Neuronal stem cell (in vitro differentiated cells): ENCODE measurements around the gene MAPK8.

Source experiments
- DNase-seq: peaks from one replicate; pipeline ENCODE4 v3.0.0-alpha.2; 2013; ENCODE audit warnings: low spot score
- H2AFZ ChIP-seq: one replicate; pipeline ENCODE4 v1.6.1; 2013; ENCODE audit warnings: mild to moderate bottlenecking, low read length, inconsistent platforms
- H2AK5ac ChIP-seq: 2 replicates; pipeline ENCODE4 v1.6.1; 2013; ENCODE audit warnings: low read depth, mild to moderate bottlenecking, inconsistent platforms, low read length, moderate library complexity, mixed read lengths
- H2BK120ac ChIP-seq: 2 replicates; pipeline ENCODE4 v1.6.1; 2013; ENCODE audit warnings: low read depth, mild to moderate bottlenecking, inconsistent platforms, low read length, moderate library complexity, mixed read lengths
- H2BK12ac ChIP-seq: one replicate; pipeline ENCODE4 v1.6.1; 2013; ENCODE audit warnings: low read length, inconsistent platforms
- H2BK15ac ChIP-seq: 2 replicates; pipeline ENCODE4 v1.6.1; 2013; ENCODE audit warnings: mild to moderate bottlenecking, low read length, inconsistent platforms, mixed read lengths
- H2BK5ac ChIP-seq: one replicate; pipeline ENCODE4 v1.6.1; 2013; ENCODE audit warnings: inconsistent platforms, mild to moderate bottlenecking, low read length, moderate library complexity
- H3K14ac ChIP-seq: one replicate; pipeline ENCODE4 v1.6.1; 2013; ENCODE audit warnings: low read length, inconsistent platforms
- H3K18ac ChIP-seq: 2 replicates; pipeline ENCODE4 v1.6.1; 2013; ENCODE audit warnings: low read length, inconsistent platforms
- H3K23ac ChIP-seq: 2 replicates; pipeline ENCODE4 v1.6.1; 2013; ENCODE audit warnings: low read depth, mild to moderate bottlenecking, mixed read lengths, low read length, inconsistent platforms; ENCODE audit not compliant: poor library complexity
- H3K27ac ChIP-seq: replicated peaks from 3 replicates; pipeline ENCODE4 v1.5.1; 2013; ENCODE audit warnings: low read length, inconsistent platforms
- H3K27me3 ChIP-seq, 3 experiments: 2 replicates each; pipeline ENCODE4 v1.6.1; 2013; ENCODE audit warnings: low read length in 3 of 3, mild to moderate bottlenecking in 2 of 3, inconsistent platforms in 1 of 3, low read depth in 1 of 3, mixed read lengths in 1 of 3, moderate library complexity in 1 of 3; ENCODE audit not compliant: control insufficient read depth in 3 of 3, insufficient read depth in 3 of 3
- H3K36me3 ChIP-seq, 2 donors: replicated peaks in 1 of 2; 2 replicates each; pipeline ENCODE4 v1.6.1; 2013; ENCODE audit warnings: low read length in 2 of 2; ENCODE audit not compliant: control insufficient read depth in 2 of 2, insufficient read depth in 2 of 2
- H3K4ac ChIP-seq: 2 replicates; pipeline ENCODE4 v1.6.1; 2013; ENCODE audit warnings: inconsistent platforms, mild to moderate bottlenecking, low read length, moderate library complexity
- H3K4me1 ChIP-seq, 2 donors: 1 replicate in 1 of 2; 2 replicates in 1 of 2; pipeline ENCODE4 v1.6.1; 2013; ENCODE audit warnings: low read length in 2 of 2, low read depth in 1 of 2; ENCODE audit not compliant: control insufficient read depth in 2 of 2, insufficient read depth in 1 of 2
- H3K4me2 ChIP-seq: one replicate; pipeline ENCODE4 v1.6.1; 2013; ENCODE audit warnings: mild to moderate bottlenecking, low read length, inconsistent platforms; ENCODE audit not compliant: insufficient read depth, poor library complexity, severe bottlenecking
- H3K4me3 ChIP-seq, 2 donors: 2 replicates each; pipeline ENCODE4 v1.5.1; 2013; ENCODE audit warnings: low read length in 2 of 2, mild to moderate bottlenecking in 2 of 2, inconsistent platforms in 1 of 2, moderate library complexity in 1 of 2
- H3K79me1 ChIP-seq: one replicate; pipeline ENCODE4 v1.6.1; 2013; ENCODE audit warnings: low read depth, mild to moderate bottlenecking, inconsistent platforms, low read length, moderate library complexity
- H3K9ac ChIP-seq: one replicate; pipeline ENCODE4 v1.6.1; 2013; ENCODE audit warnings: mild to moderate bottlenecking, low read depth, low read length, inconsistent platforms; ENCODE audit not compliant: poor library complexity
- H3K9me3 ChIP-seq, 2 donors: replicated peaks in 1 of 2; 2 replicates each; pipeline versions ENCODE3 to v1.6.1; 2013; ENCODE audit warnings: low read length in 2 of 2, mild to moderate bottlenecking in 2 of 2, inconsistent platforms in 1 of 2, low read depth in 1 of 2, mixed read lengths in 1 of 2, moderate library complexity in 1 of 2; ENCODE audit not compliant: control insufficient read depth in 2 of 2, insufficient read depth in 1 of 2
- H4K8ac ChIP-seq: one replicate; pipeline ENCODE4 v1.6.1; 2013; ENCODE audit warnings: low read depth, mild to moderate bottlenecking, inconsistent platforms, low read length, moderate library complexity
- H4K91ac ChIP-seq: one replicate; pipeline ENCODE4 v1.6.1; 2013; ENCODE audit warnings: low read length, low read depth, mild to moderate bottlenecking, inconsistent platforms; ENCODE audit not compliant: poor library complexity
- WGBS, 2 donors: extraction: QIAGEN DNeasy Blood & Tissue Kit; methylation state at CpG; one replicate each; pipeline ENCODE4 v1.1.7; 2013; ENCODE audit warnings: missing lambda C conversion rate in 2 of 2, mixed read lengths in 1 of 2; ENCODE audit not compliant: insufficient read length in 2 of 2, insufficient replicate concordance in 1 of 2; ENCODE audit errors: extremely low coverage in 2 of 2; 5-methylcytosine and 5-hydroxymethylcytosine counted together

Gene MAPK8

DNA sequence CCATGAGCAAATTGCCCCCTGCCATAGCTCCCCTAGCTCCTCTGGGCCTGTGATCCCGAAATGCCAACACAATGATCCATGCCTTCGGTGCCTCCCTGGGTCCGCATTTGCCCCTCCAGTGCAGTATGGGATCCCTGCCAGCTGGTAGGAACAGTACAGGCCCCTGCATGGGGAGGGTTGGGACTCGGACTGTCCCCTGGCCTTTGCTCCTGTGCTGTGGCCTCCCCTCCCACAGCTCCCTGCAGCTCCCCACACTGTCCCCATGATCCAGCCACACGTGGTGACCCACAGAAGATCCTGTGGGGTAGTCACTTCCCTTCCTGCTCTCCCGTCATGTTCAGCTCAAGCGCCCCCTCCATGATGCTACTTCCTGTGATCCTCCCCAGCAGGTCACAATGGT, 140.3 kb downstream of the MAPK8 start:
- Histone ChIP-seq H2BK12ac (peak overlapping the region; percentile 4), H3K4me3 (peak overlapping the region in 1 of 2 donors; percentile 10), H3K79me1 (no peaks in the 10 kb centered on the region), H3K9ac (no peak overlapping the region), H2BK15ac (peak overlapping the region; percentile 71), H4K91ac (no peak overlapping the region), H3K4me1 (peaks cover 0 to 16% of the 10 kb centered on the region in 2 donors), H3K27ac (no peak overlapping the region), H4K8ac (no peak overlapping the region), H2BK120ac (no peak overlapping the region), H3K36me3 (peaks cover 0 to under 1% of the 10 kb centered on the region in 2 donors), H3K18ac (peak overlapping the region; percentile 8), H3K23ac (peak overlapping the region; percentile 43), H2AK5ac (peak overlapping the region; percentile 46), H3K4me2 (no peak overlapping the region), H3K27me3 (no peaks in the 10 kb centered on the region), H3K4ac (peak overlapping the region; percentile 37), H3K9me3 (no peaks in the 10 kb centered on the region), H3K14ac (no peak overlapping the region), H2AFZ (no peak overlapping the region), H2BK5ac (peak overlapping the region; percentile 53)
- no peak for DNase-seq
- WGBS, 2 donors, result no CpG with 5 or more reads among the region's 7 CpGs

DNA sequence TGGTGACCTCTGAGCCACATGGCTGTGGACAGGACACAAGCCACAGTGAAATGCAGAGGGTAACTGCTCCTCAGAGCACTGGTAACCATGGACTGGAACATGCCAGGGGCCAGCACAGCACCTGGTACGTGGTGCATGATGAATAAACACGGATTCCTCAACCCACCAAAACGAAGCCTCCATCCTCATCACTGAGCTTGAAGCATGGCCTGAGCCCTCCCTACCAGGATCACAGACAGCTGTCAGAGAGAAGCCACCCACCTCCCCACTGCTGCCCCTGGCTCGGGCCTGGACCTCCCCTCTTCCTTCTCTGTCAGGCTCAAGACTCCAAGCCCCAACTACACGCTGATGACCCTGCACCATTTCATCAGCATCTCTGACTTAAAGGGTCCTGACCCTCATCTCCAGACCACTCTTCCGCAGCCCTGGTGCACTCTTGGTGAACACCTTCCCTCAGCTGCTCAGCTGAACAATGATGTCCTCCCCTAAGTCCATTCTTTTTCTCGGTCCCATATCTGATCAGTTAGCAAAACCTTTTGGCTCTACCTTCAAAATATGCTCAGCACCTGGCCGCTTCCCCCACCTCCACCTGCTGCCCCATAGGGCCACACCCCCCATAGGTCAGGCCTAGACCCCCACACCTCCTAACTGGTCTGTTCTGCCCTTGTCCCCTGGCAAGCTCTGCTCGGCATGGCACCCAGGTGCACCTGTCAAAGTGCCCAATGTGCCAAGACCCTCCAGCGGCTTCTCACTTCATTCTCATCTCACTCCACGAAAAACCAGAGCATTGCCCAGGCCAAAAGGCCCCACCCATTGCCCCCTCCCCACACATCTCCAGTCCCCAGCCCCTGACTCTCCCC, 141.1 kb downstream of the MAPK8 start:
- no CpG with 5 or more reads among the region's 11 CpGs for WGBS, 2 donors
- H2BK15ac ChIP-seq, result peak overlapping the region; percentile 71
- no peak overlapping the region for H4K91ac ChIP-seq
- H3K9ac ChIP-seq, result no peak overlapping the region
- H2AK5ac ChIP-seq, result peak overlapping the region; percentile 63
- H3K14ac ChIP-seq, result no peak overlapping the region
- H3K4me2 ChIP-seq, result no peak overlapping the region
- H4K8ac ChIP-seq, result no peak overlapping the region
- no peak overlapping the region for H2BK12ac ChIP-seq
- H2BK5ac ChIP-seq, result peak overlapping the region; percentile 53
- H3K27me3 ChIP-seq, result no peaks in the 10 kb centered on the region
- no peaks in the 10 kb centered on the region for H3K9me3 ChIP-seq
- H3K27ac ChIP-seq, result no peak overlapping the region
- no peak for DNase-seq
- peaks cover 0 to 16% of the 10 kb centered on the region in 2 donors for H3K4me1 ChIP-seq
- peak overlapping the region; percentile 85 for H3K23ac ChIP-seq
- no peak overlapping the region for H3K4me3 ChIP-seq
- H2BK120ac ChIP-seq, result peak overlapping the region; percentile 72
- H3K18ac ChIP-seq, result no peak overlapping the region
- H3K36me3 ChIP-seq, result no peaks in the 10 kb centered on the region
- no peaks in the 10 kb centered on the region for H3K79me1 ChIP-seq
- no peak overlapping the region for H2AFZ ChIP-seq
- H3K4ac ChIP-seq, result no peak overlapping the region

DNA sequence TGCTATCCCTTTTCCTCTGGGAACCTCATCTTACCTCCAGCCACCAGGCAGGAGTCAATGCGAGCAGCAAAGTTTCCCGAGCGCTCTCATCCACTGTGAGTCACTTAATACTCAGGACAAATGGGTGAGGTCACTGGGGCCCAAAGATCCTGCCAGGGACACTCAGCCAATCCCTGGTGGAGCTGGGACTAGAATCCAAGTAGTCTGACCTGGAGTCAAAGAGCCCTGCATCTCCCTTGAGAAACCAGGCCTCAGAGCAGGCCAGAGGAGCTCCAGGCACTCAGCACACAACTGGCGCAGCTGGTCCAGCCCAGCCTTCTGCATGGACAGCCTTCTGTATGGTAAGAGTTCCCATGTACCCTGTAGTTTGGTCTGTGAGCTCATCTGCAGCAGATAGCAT, 142.3 kb downstream of the MAPK8 start:
- no peak overlapping the region for H4K8ac ChIP-seq
- no peak overlapping the region for H2BK5ac ChIP-seq
- WGBS, 2 donors, result no CpG with 5 or more reads among the region's 4 CpGs

GRCh38 chr10:48449501-48450232, 143.2 kb downstream of the MAPK8 start:
- no CpG with 5 or more reads among the region's 19 CpGs for WGBS, 2 donors
- H3K36me3 ChIP-seq, result no peaks in the 10 kb centered on the region

More for the DNA sequence above, 142.3 kb downstream of the MAPK8 start:
- H4K91ac ChIP-seq, result no peak overlapping the region
- H3K14ac ChIP-seq, result no peak overlapping the region
- H3K4me2 ChIP-seq, result no peak overlapping the region
- no peaks in the 10 kb centered on the region for H3K9me3 ChIP-seq
- peaks cover 0 to 14% of the 10 kb centered on the region in 2 donors for H3K4me1 ChIP-seq
- no peaks in the 10 kb centered on the region for H3K36me3 ChIP-seq
- peaks cover under 1% of the 10 kb centered on the region for H3K79me1 ChIP-seq
- no peak overlapping the region for H2AFZ ChIP-seq
- no peak overlapping the region for H3K23ac ChIP-seq
- no peak overlapping the region for H3K27ac ChIP-seq
- H2BK12ac ChIP-seq, result no peak overlapping the region
- no peak overlapping the region for H2AK5ac ChIP-seq
- H3K27me3 ChIP-seq, result no peaks in the 10 kb centered on the region
- H3K4ac ChIP-seq, result no peak overlapping the region
- H2BK15ac ChIP-seq, result no peak overlapping the region
- DNase-seq, result no peak
- no peak overlapping the region for H3K18ac ChIP-seq
- no peak overlapping the region for H3K4me3 ChIP-seq
- H2BK120ac ChIP-seq, result no peak overlapping the region
- H3K9ac ChIP-seq, result no peak overlapping the region

More at GRCh38 chr10:48449501-48450232, 143.2 kb downstream of the MAPK8 start:
- H3K4ac ChIP-seq, result no peak overlapping the region
- H3K4me3 ChIP-seq, result no peak overlapping the region
- peak overlapping the region; percentile 21 for H2AK5ac ChIP-seq
- peaks cover 2% of the 10 kb centered on the region for H3K79me1 ChIP-seq
- no peaks in the 10 kb centered on the region for H3K27me3 ChIP-seq
- H3K27ac ChIP-seq, result no peak overlapping the region
- peak overlapping the region; percentile 73 for H2BK12ac ChIP-seq
- H4K91ac ChIP-seq, result no peak overlapping the region
- H3K14ac ChIP-seq, result peak overlapping the region; percentile 39
- H3K9ac ChIP-seq, result peak overlapping the region; percentile 70
- H2AFZ ChIP-seq, result no peak overlapping the region
- H3K4me1 ChIP-seq, result peaks cover 0 to 9% of the 10 kb centered on the region in 2 donors
- no peaks in the 10 kb centered on the region for H3K9me3 ChIP-seq
- no peak overlapping the region for H2BK120ac ChIP-seq
- peak overlapping the region; percentile 80 for H3K23ac ChIP-seq
- H3K18ac ChIP-seq, result peak overlapping the region; percentile 57
- H4K8ac ChIP-seq, result no peak overlapping the region
- H2BK15ac ChIP-seq, result no peak overlapping the region
- H3K4me2 ChIP-seq, result no peak overlapping the region
- DNase-seq, result no peak
- H2BK5ac ChIP-seq, result peak overlapping the region; percentile 82
